Ishikawa (cell line): ENCODE measurements around the gene STXBP1.

Experiments
- CEBPB ChIP-seq: IDR thresholded peaks from 2 replicates; pipeline ENCODE4 v1.6.1; 2012
- CREB1 ChIP-seq: IDR thresholded peaks from 2 replicates; pipeline ENCODE4 v1.6.1; 2012; ENCODE audit warnings: low read depth
- EGR1 ChIP-seq: IDR thresholded peaks from 2 replicates; pipeline ENCODE4 v1.6.1; 2012
- EP300 ChIP-seq: IDR thresholded peaks from 2 replicates; pipeline ENCODE4 v1.6.1; 2012; ENCODE audit warnings: borderline replicate concordance
- FOXM1 ChIP-seq: IDR thresholded peaks from 2 replicates; pipeline ENCODE4 v1.6.1; 2012; ENCODE audit warnings: low read depth, borderline replicate concordance
- MAX ChIP-seq: IDR thresholded peaks from 2 replicates; pipeline ENCODE4 v1.6.1; 2012
- NFIC ChIP-seq: IDR thresholded peaks from 2 replicates; pipeline ENCODE4 v1.6.1; 2012
- RAD21 ChIP-seq: IDR thresholded peaks from 2 replicates; pipeline ENCODE4 v1.6.1; 2012; ENCODE audit warnings: low read depth
- REST ChIP-seq: IDR thresholded peaks from 2 replicates; pipeline ENCODE4 v1.6.1; 2012; ENCODE audit warnings: low read depth, mild to moderate bottlenecking
- TAF1 ChIP-seq: IDR thresholded peaks from 2 replicates; pipeline ENCODE4 v1.6.1; 2012; ENCODE audit warnings: low read depth, mild to moderate bottlenecking
- TCF12 ChIP-seq: IDR thresholded peaks from 2 replicates; pipeline ENCODE4 v1.6.1; 2012; ENCODE audit warnings: low read depth
- TEAD4 ChIP-seq: IDR thresholded peaks from 2 replicates; pipeline ENCODE4 v1.6.1; 2012
- USF1 ChIP-seq: IDR thresholded peaks from 2 replicates; pipeline ENCODE4 v1.6.1; 2012
- YY1 ChIP-seq: IDR thresholded peaks from 2 replicates; pipeline ENCODE4 v1.6.1; 2012; ENCODE audit warnings: low read depth
- ZBTB7A ChIP-seq: IDR thresholded peaks from 2 replicates; pipeline ENCODE4 v1.6.1; 2012; ENCODE audit warnings: low read depth

Gene STXBP1

GRCh38 chr9:127651697-127652610, 39.9 kb downstream of the STXBP1 start:
- TF ChIP-seq EGR1 (no peak), FOXM1 (no peak), TEAD4 (no peak), EP300 (no peak)

GRCh38 chr9:127652733-127653132, 40.7 kb downstream of the STXBP1 start:
- TF ChIP-seq ZBTB7A: no peak
- no peak for TF ChIP-seq CREB1
- no peak for TF ChIP-seq CEBPB
- TF ChIP-seq NFIC: no peak
- no peak for TF ChIP-seq TAF1

- no peak for TF ChIP-seq CEBPB
- TF ChIP-seq USF1: no peak
- TF ChIP-seq CREB1: no peak
- TF ChIP-seq TAF1: no peak
- TF ChIP-seq TCF12: no peak
- no peak for TF ChIP-seq RAD21
- no peak for TF ChIP-seq TEAD4
- TF ChIP-seq REST: no peak
- no peak for TF ChIP-seq ZBTB7A
- TF ChIP-seq EP300: no peak
- no peak for TF ChIP-seq EGR1
- no peak for TF ChIP-seq YY1
- no peak for TF ChIP-seq FOXM1
- no peak for TF ChIP-seq NFIC
Measured at GRCh38 chr9:127654619-127655018, 42.5 kb downstream of the STXBP1 start.

GRCh38 chr9:127658428-127658827, 46.4 kb downstream of the STXBP1 start:
- TF ChIP-seq FOXM1: no peak
- TF ChIP-seq CEBPB: no peak
- TF ChIP-seq EP300: no peak
- TF ChIP-seq EGR1: no peak
- TF ChIP-seq CREB1: no peak
- TF ChIP-seq YY1: no peak
- no peak for TF ChIP-seq REST
- no peak for TF ChIP-seq TEAD4
- no peak for TF ChIP-seq NFIC
- TF ChIP-seq ZBTB7A: no peak
- TF ChIP-seq MAX: no peak
- no peak for TF ChIP-seq TCF12
- TF ChIP-seq USF1: no peak
- TF ChIP-seq TAF1: no peak

- no peak for TF ChIP-seq NFIC
- no peak for TF ChIP-seq TCF12
- TF ChIP-seq EP300: no peak
- no peak for TF ChIP-seq FOXM1
- TF ChIP-seq TAF1: no peak
- TF ChIP-seq RAD21: no peak
- no peak for TF ChIP-seq REST
- no peak for TF ChIP-seq CREB1
- no peak for TF ChIP-seq MAX
- no peak for TF ChIP-seq CEBPB
- no peak for TF ChIP-seq EGR1
- TF ChIP-seq ZBTB7A: no peak
- no peak for TF ChIP-seq TEAD4
- TF ChIP-seq YY1: no peak
- TF ChIP-seq USF1: no peak
Measured at GRCh38 chr9:127660886-127661741, 49.0 kb downstream of the STXBP1 start.
